HG03064 (cell line): ENCODE data around the gene RNF220.
"Not testable (repeated sequence)": the region's sequence is repeated elsewhere in the genome, so short reads cannot be mapped to it uniquely, and the experiment has no call there.

Experiments
- ATAC-seq: cut with Tn5 transposase; IDR thresholded peaks from one replicate; pipeline ENCODE4 v1.9.1; 2021; ENCODE audit warnings: low read depth; ENCODE audit not compliant: unreplicated experiment

The RNF220 gene

DNA sequence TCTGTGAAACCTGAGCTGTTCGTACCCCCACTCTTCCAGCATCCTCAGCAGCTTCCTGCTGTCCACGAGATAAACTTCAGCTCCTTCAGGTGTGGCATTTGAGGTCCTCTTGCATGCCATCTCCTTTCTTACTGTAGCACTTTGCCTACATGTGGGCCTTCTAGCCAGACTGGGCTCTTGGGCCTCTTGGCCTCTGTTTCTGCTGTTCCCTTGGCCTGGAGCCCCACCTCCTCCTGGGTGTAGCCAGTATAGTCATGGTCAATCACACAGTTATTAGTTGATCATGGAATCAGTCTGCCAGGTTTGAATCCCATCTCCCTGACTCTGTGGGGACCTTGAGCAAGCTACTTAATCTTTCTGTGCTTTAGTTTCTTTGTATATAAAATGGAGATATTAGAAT lies 242.8 kb downstream of the RNF220 start:
- no peak for ATAC-seq

DNA sequence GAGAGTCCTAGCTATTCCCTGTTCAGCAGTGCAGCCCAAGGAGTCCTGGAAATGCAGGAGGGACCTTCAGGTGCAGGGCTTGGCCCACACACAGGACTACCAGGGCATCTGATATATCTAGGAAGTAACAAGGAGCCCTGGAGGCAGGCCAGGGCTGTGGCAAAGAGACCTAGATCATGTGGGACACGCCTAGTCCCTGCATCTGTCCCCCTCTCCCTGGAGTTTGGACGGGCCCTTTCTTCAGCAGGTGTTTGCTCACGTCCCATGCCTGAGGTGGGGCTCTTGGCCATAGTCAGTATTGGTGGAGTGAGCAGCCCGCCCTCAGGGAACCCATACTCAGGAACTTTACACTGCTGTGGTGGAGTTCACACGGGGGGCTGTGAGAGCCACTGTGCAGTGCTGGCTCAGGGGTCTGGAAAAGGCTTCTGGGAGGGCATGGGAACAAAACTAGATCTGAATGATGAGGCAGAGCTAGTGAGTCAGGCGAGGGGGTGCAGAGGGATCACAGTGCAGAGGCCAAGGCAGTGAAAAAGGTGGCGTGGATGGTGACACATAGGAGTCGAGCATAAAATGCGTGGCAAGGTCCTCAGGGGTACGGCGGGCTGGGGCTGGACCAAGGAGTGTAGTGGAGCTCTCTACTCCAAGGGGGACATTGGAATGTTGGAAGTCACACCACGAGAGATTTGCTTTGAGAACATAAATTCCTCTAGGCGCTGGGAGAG lies 243.6 kb downstream of the RNF220 start:
- no peak for ATAC-seq

DNA sequence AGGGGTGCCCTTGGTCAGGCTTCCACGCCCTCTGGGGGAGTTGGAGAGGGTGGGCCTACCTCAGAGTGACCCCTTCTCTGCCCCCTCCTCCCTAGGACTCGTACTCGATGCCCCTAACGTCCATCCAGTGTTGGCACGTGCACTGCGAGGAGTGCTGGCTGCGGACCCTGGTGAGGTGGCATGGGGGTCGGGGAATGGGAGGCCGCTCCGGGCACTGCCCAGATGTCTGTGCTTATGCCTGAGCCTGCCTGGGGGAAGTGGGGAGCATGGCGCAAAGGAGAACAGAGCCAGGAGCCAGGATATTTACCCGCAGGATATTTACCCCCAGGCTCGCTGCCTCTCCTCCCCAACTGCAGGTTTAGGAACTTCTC lies 244.7 kb downstream of the RNF220 start:
- ATAC-seq = no peak

DNA sequence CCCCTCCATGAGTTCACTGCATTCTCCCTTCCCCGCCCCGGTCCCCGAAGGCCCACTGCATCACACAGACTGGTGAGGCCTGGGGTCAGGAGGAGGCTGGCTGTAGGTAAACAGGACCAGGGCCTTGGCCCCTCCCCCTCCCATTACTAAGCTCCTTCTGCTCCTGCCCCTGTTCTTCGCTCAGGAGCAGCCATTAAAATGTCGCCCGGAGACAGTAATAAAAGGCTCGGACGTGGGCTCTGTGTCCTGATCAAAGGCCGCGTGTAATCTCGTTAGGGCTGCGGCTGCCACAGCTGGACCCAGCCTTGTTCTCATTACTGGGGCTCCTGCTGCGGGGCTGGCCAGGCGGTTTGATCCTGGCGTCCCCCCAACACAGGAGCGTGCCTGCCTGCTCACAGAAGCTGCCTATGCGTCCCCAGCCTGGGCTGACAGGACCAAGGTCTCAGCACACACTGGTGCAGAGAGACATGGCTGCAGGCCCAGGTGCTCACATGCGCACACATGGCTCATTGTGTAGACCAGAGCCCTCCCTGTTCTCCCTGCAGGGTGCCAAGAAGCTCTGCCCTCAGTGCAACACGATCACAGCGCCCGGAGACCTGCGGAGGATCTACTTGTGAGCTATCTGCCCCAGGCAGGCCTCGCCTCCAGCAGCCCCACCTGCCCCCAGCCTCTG lies 245.2 kb downstream of the RNF220 start:
- ATAC-seq = no peak

- ATAC-seq = no peak
Observed at GRCh38 chr1:44651069-44651468, 246.0 kb downstream of the RNF220 start.

DNA sequence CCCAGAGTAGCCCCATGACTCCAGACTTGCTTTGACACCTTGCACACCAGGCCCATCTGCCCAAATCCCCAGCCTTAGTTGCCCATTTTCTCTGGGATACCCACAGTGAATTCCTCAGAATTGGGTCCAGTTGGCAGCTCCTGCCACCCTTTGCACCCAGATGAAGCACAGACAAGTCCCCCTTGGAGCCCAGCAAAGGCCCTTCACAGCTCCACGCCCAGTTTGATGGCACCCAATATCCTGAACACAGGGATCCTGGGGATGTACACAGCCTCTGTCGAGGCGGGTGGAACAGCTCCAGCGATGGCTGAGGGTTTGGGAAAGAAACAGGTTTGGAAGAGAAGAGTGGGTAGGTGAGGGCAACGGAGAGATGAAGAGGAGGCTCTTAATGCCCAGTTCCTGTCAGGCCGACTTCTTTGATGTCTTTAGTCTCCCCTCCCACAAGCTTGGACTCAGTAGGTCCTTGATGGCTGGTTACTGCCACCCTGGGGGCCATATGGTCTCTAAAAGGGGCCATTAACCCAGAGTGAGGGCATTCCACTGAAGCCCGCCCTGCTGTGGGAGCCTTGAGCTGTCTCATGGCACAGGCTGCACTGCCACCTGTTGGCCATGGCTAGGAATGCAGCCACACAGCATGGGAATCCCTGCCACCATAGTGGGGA lies 247.5 kb downstream of the RNF220 start:
- ATAC-seq = no peak

GRCh38 chr1:44653107-44653964 lies 248.3 kb downstream of the RNF220 start:
- ATAC-seq = no peak

GRCh38 chr1:44654621-44655187 lies 249.6 kb downstream of the RNF220 start:
- ATAC-seq = no peak

DNA sequence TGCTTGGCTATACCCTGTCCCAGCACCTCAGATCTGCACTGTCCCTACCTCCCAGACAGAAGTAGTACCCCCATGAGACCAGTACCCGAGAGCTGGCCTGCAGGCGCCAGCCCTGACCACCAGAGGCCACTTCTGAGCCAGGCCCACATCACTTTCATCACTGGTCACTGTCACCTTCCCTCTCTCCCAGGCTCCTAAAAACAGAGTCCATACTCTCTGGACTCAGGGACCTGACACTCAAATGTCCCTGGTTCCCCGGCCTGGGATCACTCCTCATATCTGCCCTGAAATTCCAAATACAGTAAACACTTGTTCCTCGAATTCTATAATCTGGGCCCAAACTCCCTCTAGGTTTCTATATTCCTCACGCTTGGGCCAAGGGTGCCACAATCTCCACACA lies 250.6 kb downstream of the RNF220 start:
- ATAC-seq = no peak

- no peak for ATAC-seq
Observed at GRCh38 chr1:44659566-44659965, 254.5 kb downstream of the RNF220 start.

GRCh38 chr1:44660176-44660575 lies 255.1 kb downstream of the RNF220 start:
- ATAC-seq = no peak

- ATAC-seq = no peak
Observed at GRCh38 chr1:44661781-44662682, 257.0 kb downstream of the RNF220 start.

GRCh38 chr1:44662683-44663030 lies 257.6 kb downstream of the RNF220 start:
- ATAC-seq = no peak

DNA sequence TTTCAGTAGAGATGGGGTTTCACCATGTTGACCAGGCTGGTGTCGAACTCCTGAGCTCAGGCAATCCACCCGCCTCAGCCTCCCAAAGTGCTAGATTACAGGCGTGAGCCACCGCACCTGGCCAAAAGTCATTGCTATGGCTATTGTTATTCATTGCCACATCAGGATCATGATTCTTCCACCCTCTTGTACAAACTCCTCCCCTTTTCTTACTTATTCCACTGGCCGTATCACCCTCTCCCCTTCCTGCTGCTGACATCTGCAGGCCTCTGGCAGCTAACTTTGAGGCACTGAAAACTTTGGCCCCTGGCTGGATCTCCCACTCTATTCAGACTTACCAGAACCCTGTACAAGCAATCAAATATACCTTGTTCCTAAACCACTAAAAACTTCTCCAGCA lies 258.4 kb downstream of the RNF220 start:
- no peak for ATAC-seq

DNA sequence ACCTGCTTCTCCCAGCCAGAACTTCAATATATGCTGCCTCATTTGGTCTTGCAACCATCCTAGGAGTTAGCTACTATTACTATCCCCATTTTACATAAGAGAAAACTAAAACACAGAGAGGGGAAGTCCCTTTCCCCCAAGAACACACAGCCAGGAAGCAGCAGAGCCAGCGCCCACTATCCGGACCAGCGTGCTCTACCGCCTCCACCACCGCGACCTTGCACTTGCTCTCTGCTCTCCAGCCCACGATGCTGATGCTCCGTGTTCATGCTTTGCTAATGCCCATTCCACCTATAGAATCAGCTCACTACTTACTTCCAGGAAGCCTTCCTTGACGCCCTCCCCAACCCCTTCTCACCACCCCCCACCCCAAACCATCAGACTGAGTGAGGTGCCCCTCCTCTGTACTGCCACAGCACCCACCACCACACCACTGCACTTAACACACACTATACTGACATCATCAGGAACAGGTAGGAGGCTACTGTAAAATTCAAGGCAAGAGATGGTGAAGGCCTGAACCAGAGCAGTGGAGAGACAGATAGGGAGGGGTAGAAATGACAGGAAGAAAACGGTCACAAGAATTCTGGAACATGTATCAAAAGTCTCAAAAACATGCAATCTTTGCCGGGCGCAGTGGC lies 259.8 kb downstream of the RNF220 start:
- no peak for ATAC-seq

DNA sequence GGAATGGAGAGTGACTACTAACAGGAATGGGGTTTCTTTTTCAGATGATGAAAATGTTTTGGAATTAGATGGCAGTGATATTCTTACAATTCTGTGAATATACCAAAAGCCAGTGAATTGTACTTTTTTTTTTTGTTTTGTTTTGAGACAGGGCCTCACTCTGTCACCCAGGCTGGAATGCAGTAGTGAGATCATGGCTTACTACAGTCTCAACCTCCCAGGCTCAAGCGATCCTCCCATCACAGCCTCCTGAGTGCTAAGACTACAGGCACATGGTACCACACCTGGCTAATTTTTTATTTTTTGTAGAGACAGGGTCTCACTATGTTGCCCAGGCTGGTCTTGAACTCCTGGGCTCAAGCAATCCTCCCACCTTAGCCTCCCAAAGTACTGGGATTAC lies 261.7 kb downstream of the RNF220 start:
- not testable (repeated sequence) for ATAC-seq

GRCh38 chr1:44670751-44671640 lies 265.9 kb downstream of the RNF220 start:
- ATAC-seq = no peak

GRCh38 chr1:44672254-44672955 lies 267.4 kb downstream of the RNF220 start:
- ATAC-seq = no peak
